GM23338 (cell line): ENCODE data around the gene LTN1.

ENCODE experiments used
- EZH2 ChIP-seq: fragments of 200-600 bp; sonication (generic); IDR thresholded peaks from one replicate; pipeline ENCODE4 v1.8.0; 2017; ENCODE audit warnings: antibody characterized with exemption, mild to moderate bottlenecking, low read depth; ENCODE audit not compliant: unreplicated experiment
- EZH2phosphoT487 ChIP-seq: fragments of 200-600 bp; sonication (generic); IDR thresholded peaks from one replicate; pipeline ENCODE4 v1.8.1; 2018; ENCODE audit warnings: antibody characterized with exemption; ENCODE audit not compliant: unreplicated experiment
- JUNB ChIP-seq: IDR thresholded peaks from one replicate; pipeline ENCODE4 v1.6.1; 2016; ENCODE audit warnings: antibody characterized with exemption; ENCODE audit not compliant: unreplicated experiment
- POLR2AphosphoS5 ChIP-seq: IDR thresholded peaks from 2 replicates; pipeline ENCODE4 v1.6.1; 2016; ENCODE audit warnings: antibody characterized with exemption, low read depth
- REST ChIP-seq: IDR thresholded peaks from one replicate; pipeline ENCODE4 v1.6.1; 2018; ENCODE audit warnings: antibody characterized with exemption; ENCODE audit not compliant: unreplicated experiment
- ZNF114 ChIP-seq: fragments of 250-450 bp; sonication (Bioruptor Pico); IDR thresholded peaks from 2 replicates; pipeline ENCODE4 v1.5.0; 2020; ENCODE audit warnings: mild to moderate bottlenecking, moderate library complexity
- TF ChIP-seq, protein P1 (sequence below), 2 experiments: fragments of 200-600 bp in 1 of 2; sonication (generic) in 1 of 2; conservative IDR thresholded peaks; 2 replicates each; pipeline versions ENCODE4 v1.5.1 to v1.6.1; 2016 to 2017; ENCODE audit warnings: antibody characterized with exemption in 2 of 2, low read depth in 2 of 2, mild to moderate bottlenecking in 2 of 2, moderate library complexity in 1 of 2

GRCh38 chr21:28971171-28971570, 21.5 kb downstream of the LTN1 start:
- TF ChIP-seq, protein P1, sequence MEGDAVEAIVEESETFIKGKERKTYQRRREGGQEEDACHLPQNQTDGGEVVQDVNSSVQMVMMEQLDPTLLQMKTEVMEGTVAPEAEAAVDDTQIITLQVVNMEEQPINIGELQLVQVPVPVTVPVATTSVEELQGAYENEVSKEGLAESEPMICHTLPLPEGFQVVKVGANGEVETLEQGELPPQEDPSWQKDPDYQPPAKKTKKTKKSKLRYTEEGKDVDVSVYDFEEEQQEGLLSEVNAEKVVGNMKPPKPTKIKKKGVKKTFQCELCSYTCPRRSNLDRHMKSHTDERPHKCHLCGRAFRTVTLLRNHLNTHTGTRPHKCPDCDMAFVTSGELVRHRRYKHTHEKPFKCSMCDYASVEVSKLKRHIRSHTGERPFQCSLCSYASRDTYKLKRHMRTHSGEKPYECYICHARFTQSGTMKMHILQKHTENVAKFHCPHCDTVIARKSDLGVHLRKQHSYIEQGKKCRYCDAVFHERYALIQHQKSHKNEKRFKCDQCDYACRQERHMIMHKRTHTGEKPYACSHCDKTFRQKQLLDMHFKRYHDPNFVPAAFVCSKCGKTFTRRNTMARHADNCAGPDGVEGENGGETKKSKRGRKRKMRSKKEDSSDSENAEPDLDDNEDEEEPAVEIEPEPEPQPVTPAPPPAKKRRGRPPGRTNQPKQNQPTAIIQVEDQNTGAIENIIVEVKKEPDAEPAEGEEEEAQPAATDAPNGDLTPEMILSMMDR (conservative IDR thresholded peaks at IDR 0.05; ENCODE audit: low read depth in 2 of 2), result no peak
- TF ChIP-seq REST (no peak), POLR2AphosphoS5 (no peak), EZH2 (no peak), ZNF114 (CRISPR knock-in tag) (no peak), JUNB (no peak), EZH2phosphoT487 (no peak)
